IMR-90 (cell line): Measurements from ENCODE around the gene C15orf61. TPM values are rescaled to one million over a fixed set of nuclear protein-coding genes. Genes with fewer than 3 reads are reported as not detected.

Experiments used
- ATAC-seq: fragments of 200-7000 bp; cut with Tn5 transposase; 2 replicates; pipeline ENCODE4 v1.9.1; 2020; ENCODE audit warnings: low read depth, mild to moderate bottlenecking, moderate library complexity
- BruUV-seq: library from RNA; stranded (reverse); fragments of 400-500 nt; replicated peaks from 2 replicates; lab custom pipeline; 2021; lab: Mats Ljungman, UMichigan
- CTCF ChIA-PET: fragments of 300-600 bp; formaldehyde crosslinking; extraction: SDS; loops from one replicate; lab custom pipeline; 2021; ENCODE audit warnings: antibody characterized with exemption; lab: Yijun Ruan, JAX
- POLR2A ChIA-PET: fragments of 300-600 bp; sonication (Branson Sonifier 250); formaldehyde crosslinking; loops from one replicate; lab custom pipeline; 2022; ENCODE audit warnings: antibody characterized with exemption; ENCODE audit not compliant: unreplicated experiment; lab: Charles Lee
- DNase-seq: peaks from one replicate; pipeline ENCODE4 v3.0.0; 2013
- H2AFZ ChIP-seq: replicated peaks from 2 replicates; pipeline ENCODE3; 2013; ENCODE audit warnings: low read length, mild to moderate bottlenecking; ENCODE audit not compliant: poor library complexity
- H2AK5ac ChIP-seq: 2 replicates; pipeline ENCODE4 v1.6.1; 2013; ENCODE audit warnings: low read depth, low read length, inconsistent platforms
- H2AK9ac ChIP-seq: replicated peaks from 2 replicates; pipeline ENCODE3; 2013; ENCODE audit warnings: mild to moderate bottlenecking, low read depth, low read length, moderate library complexity; ENCODE audit not compliant: poor library complexity
- H2BK120ac ChIP-seq: 2 replicates; pipeline ENCODE4 v1.6.1; 2013; ENCODE audit warnings: low read depth, low read length, inconsistent platforms
- H2BK15ac ChIP-seq: 3 replicates; pipeline ENCODE4 v1.6.1; 2013; ENCODE audit warnings: low read depth, low read length, inconsistent platforms
- H2BK20ac ChIP-seq: 2 replicates; pipeline ENCODE4 v1.6.1; 2013; ENCODE audit warnings: low read depth, mild to moderate bottlenecking, inconsistent platforms, low read length, moderate library complexity
- H2BK5ac ChIP-seq: 2 replicates; pipeline ENCODE4 v1.6.1; 2013; ENCODE audit warnings: mild to moderate bottlenecking, low read depth, low read length, inconsistent platforms; ENCODE audit not compliant: poor library complexity, severe bottlenecking
- H3K14ac ChIP-seq: replicated peaks from 2 replicates; pipeline ENCODE4 v1.6.1; 2013; ENCODE audit warnings: low read depth, low read length, inconsistent platforms
- H3K18ac ChIP-seq: 2 replicates; pipeline ENCODE4 v1.6.1; 2013; ENCODE audit warnings: low read depth, low read length, control low read depth
- H3K23ac ChIP-seq: 2 replicates; pipeline ENCODE4 v1.6.1; 2013; ENCODE audit warnings: low read depth, low read length, inconsistent platforms
- H3K27ac ChIP-seq: 2 replicates; pipeline ENCODE4 v1.5.1; 2013; ENCODE audit warnings: mild to moderate bottlenecking, control low read depth, low read length; ENCODE audit not compliant: insufficient read depth
- H3K27me3 ChIP-seq: 2 replicates; pipeline ENCODE4 v1.6.1; 2013; ENCODE audit warnings: low read length; ENCODE audit not compliant: control insufficient read depth, insufficient read depth
- H3K36me3 ChIP-seq: 2 replicates; pipeline ENCODE4 v1.6.1; 2013; ENCODE audit warnings: low read length, mixed read lengths; ENCODE audit not compliant: control insufficient read depth, insufficient read depth
- H3K4ac ChIP-seq: 2 replicates; pipeline ENCODE4 v1.6.1; 2013; ENCODE audit warnings: low read depth, low read length, inconsistent platforms
- H3K4me1 ChIP-seq: 2 replicates; pipeline ENCODE4 v1.6.1; 2013; ENCODE audit warnings: low read length, mixed read lengths; ENCODE audit not compliant: control insufficient read depth, insufficient read depth
- H3K4me2 ChIP-seq: 2 replicates; pipeline ENCODE4 v1.6.1; 2013; ENCODE audit warnings: low read depth, mild to moderate bottlenecking, control low read depth, low read length, moderate library complexity
- H3K4me3 ChIP-seq: 2 replicates; pipeline ENCODE4 v1.5.1; 2013; ENCODE audit warnings: low read depth, mild to moderate bottlenecking, control low read depth, low read length, moderate library complexity; ENCODE audit not compliant: insufficient read depth
- H3K56ac ChIP-seq: 2 replicates; pipeline ENCODE4 v1.6.1; 2013; ENCODE audit warnings: low read length, inconsistent platforms; ENCODE audit not compliant: insufficient read depth; ENCODE audit errors: extremely low read depth
- H3K79me1 ChIP-seq, 2 experiments: 2 replicates each; pipeline ENCODE4 v1.6.1; 2013; ENCODE audit warnings: low read length in 2 of 2, inconsistent platforms in 1 of 2, low read depth in 1 of 2
- H3K9ac ChIP-seq: 2 replicates; pipeline ENCODE4 v1.6.1; 2013; ENCODE audit warnings: low read depth, low read length, control low read depth
- H3K9me1 ChIP-seq: 2 replicates; pipeline ENCODE4 v1.6.1; 2013; ENCODE audit warnings: low read length, inconsistent platforms; ENCODE audit not compliant: insufficient read depth
- H3K9me3 ChIP-seq: 2 replicates; pipeline ENCODE4 v1.6.1; 2013; ENCODE audit warnings: low read length; ENCODE audit not compliant: control insufficient read depth, insufficient read depth
- H4K20me1 ChIP-seq: 2 replicates; pipeline ENCODE4 v1.6.1; 2013; ENCODE audit warnings: low read length, inconsistent platforms; ENCODE audit not compliant: insufficient read depth
- H4K5ac ChIP-seq: 2 replicates; pipeline ENCODE4 v1.6.1; 2013; ENCODE audit warnings: mild to moderate bottlenecking, low read depth, low read length, control low read depth
- H4K8ac ChIP-seq, 2 experiments: 2 replicates each; pipeline ENCODE4 v1.6.1; 2013; ENCODE audit warnings: low read depth in 2 of 2, low read length in 2 of 2, control low read depth in 1 of 2, inconsistent platforms in 1 of 2
- H4K91ac ChIP-seq: 2 replicates; pipeline ENCODE4 v1.6.1; 2013; ENCODE audit warnings: low read depth, low read length, inconsistent platforms; ENCODE audit not compliant: insufficient read depth
- CHD1 ChIP-seq: IDR thresholded peaks from 2 replicates; pipeline ENCODE4 v1.6.1; 2012; ENCODE audit warnings: low read depth, low read length, improper control_type of control experiment
- RAD21 ChIP-seq: IDR thresholded peaks from 2 replicates; pipeline ENCODE4 v1.6.1; 2012; ENCODE audit warnings: low read length, improper control_type of control experiment
- SMC3 ChIP-seq: fragments of 150-350 bp; IDR thresholded peaks from 2 replicates; pipeline ENCODE4 v1.6.1; 2016; ENCODE audit warnings: low read depth, mild to moderate bottlenecking, antibody characterized with exemption, low read length, moderate library complexity
- WGBS, 2 experiments: methylation state at CpG; one replicate each; pipeline versions ENCODE4 v1.1.5 to v1.1.7; 2013; ENCODE audit warnings: missing lambda C conversion rate in 2 of 2; ENCODE audit not compliant: insufficient read length in 1 of 2; ENCODE audit errors: extremely low coverage in 2 of 2; 5-methylcytosine and 5-hydroxymethylcytosine counted together
- dilution Hi-C: fragments of 300-500 bp; cut with HindIII; formaldehyde crosslinking; loops from one replicate; pipeline ENCODE4 v1.14.3; 2018; ENCODE audit warnings: low sequenced_read_pairs; ENCODE audit not compliant: unreplicated experiment
- in situ Hi-C: fragments of 300-500 bp; cut with MboI; formaldehyde crosslinking; loops from 3 replicates; pipeline ENCODE4 v1.14.3; 2019; ENCODE audit warnings: low sequenced_read_pairs, inconsistent platforms, mixed read lengths
- intact Hi-C: fragments of 100-400 bp; cut with micrococcal nuclease; formaldehyde crosslinking; loops from 2 replicates; pipeline ENCODE4 v1.10.0; 2022
- polyA plus RNA-seq, 3 experiments: library from polyadenylated mRNA; depleted of rRNA; stranded (reverse); fragments of >200 nt; gene quantifications; 2 replicates each; pipeline ENCODE4 v1.2.3, GENCODE V29; 2012; ENCODE audit warnings: low replicate concordance in 1 of 3
- total RNA-seq: library from RNA; depleted of rRNA; stranded (reverse); fragments of >200 nt; gene quantifications from 2 replicates; pipeline ENCODE4 v1.2.3, GENCODE V29; 2012
- TF ChIP-seq, protein P1 (sequence below): conservative IDR thresholded peaks from 2 replicates; pipeline ENCODE4 v1.5.1; 2012; ENCODE audit warnings: mild to moderate bottlenecking, low read depth, low read length, improper control_type of control experiment

The C15orf61 gene
- total and polyA plus RNA-seq, 2 of the 4 experiments (the other 2 are of a cell fraction) = 1.4 to 2.5 TPM

- Histone ChIP-seq H2AK5ac (no peak overlapping the region), H3K9ac (no peak overlapping the region), H2AFZ (no peak overlapping the region), H3K27ac (no peak overlapping the region), H2BK15ac (no peak overlapping the region), H3K14ac (no peak overlapping the region), H3K4me2 (no peak overlapping the region), H3K9me1 (no peaks in the 10 kb centered on the region), H3K27me3 (no peaks in the 10 kb centered on the region), H3K4me3 (no peak overlapping the region), H2AK9ac (no peak overlapping the region), H2BK5ac (no peak overlapping the region), H3K56ac (no peak overlapping the region), H3K4ac (no peak overlapping the region), H4K20me1 (no peaks in the 10 kb centered on the region), H2BK20ac (no peak overlapping the region), H2BK120ac (no peak overlapping the region), H3K36me3 (no peaks in the 10 kb centered on the region), H3K18ac (no peak overlapping the region), H4K91ac (no peak overlapping the region), H3K9me3 (no peaks in the 10 kb centered on the region), H4K5ac (no peak overlapping the region), H3K23ac (no peak overlapping the region), H4K8ac (no peak overlapping the region), H3K4me1 (no peaks in the 10 kb centered on the region), H3K79me1 (no peaks in the 10 kb centered on the region)
- BruUV-seq = no TSS peak
- POLR2A ChIA-PET = no interaction called here
- WGBS, 2 experiments = no CpG with 5 or more reads among the region's 2 CpGs
- in situ Hi-C loops (no loop called here), dilution Hi-C loops (no loop called here), intact Hi-C loops (loop anchor here (2.0 kb wide), 1 partner anchor 335 kb away; no protein-coding TSS in a partner anchor)
- TF ChIP-seq SMC3 (peak; percentile 40; the same call in 1 of the 2 replicates), CHD1 (no peak), RAD21 (peak; percentile 62)
- TF ChIP-seq, protein P1, sequence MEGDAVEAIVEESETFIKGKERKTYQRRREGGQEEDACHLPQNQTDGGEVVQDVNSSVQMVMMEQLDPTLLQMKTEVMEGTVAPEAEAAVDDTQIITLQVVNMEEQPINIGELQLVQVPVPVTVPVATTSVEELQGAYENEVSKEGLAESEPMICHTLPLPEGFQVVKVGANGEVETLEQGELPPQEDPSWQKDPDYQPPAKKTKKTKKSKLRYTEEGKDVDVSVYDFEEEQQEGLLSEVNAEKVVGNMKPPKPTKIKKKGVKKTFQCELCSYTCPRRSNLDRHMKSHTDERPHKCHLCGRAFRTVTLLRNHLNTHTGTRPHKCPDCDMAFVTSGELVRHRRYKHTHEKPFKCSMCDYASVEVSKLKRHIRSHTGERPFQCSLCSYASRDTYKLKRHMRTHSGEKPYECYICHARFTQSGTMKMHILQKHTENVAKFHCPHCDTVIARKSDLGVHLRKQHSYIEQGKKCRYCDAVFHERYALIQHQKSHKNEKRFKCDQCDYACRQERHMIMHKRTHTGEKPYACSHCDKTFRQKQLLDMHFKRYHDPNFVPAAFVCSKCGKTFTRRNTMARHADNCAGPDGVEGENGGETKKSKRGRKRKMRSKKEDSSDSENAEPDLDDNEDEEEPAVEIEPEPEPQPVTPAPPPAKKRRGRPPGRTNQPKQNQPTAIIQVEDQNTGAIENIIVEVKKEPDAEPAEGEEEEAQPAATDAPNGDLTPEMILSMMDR = peak; percentile 58
- peak; percentile 54 for DNase-seq
- CTCF ChIA-PET = interaction anchor here (0.6 to 1.2 kb wide), 7 partner anchors 20 to 334 kb away, joined by 3 to 4 read pairs (median 3); partner anchors contain the start of gene SKOR1
- peak; percentile 85 for ATAC-seq
Measured at GRCh38 chr15:67501177-67501835, 19.6 kb upstream of the C15orf61 start.
